ENCODE results near the gene RAB12. TPM values are rescaled to one million over a fixed set of nuclear protein-coding genes. Genes with fewer than 3 reads are reported as not detected.

The RAB12 gene
- total and polyA plus RNA-seq, 4 experiments from 2014 or later = 0.11 to 20.8 (median 10.5) TPM

GRCh38 chr18:8675057-8675456 lies 65.8 kb downstream of the RAB12 start:
- Mint-ChIP-seq H3K9me3 (peaks cover 0 to 4% (median 0%) of the 10 kb centered on the region in 8 donors), H3K4me3 (no peak overlapping the region), H3K27me3 (peaks cover 0 to 2% of the 10 kb centered on the region in 2 donors), H3K36me3 (no peaks in the 10 kb centered on the region), H3K4me1 (no peaks in the 10 kb centered on the region), H3K27ac (no peak overlapping the region)
- H3K36me3 ChIP-seq (ENCODE audit: insufficient read depth, low read length) = no peaks in the 10 kb centered on the region
- H3K27ac ChIP-seq (ENCODE audit: low read depth, low read length) = no peak overlapping the region
- POLR2A ChIA-PET (ENCODE audit: partially characterized antibody) = no interaction called here
- intact Hi-C loops (cut with micrococcal nuclease) = no loop called here
- CTCF ChIA-PET (ENCODE audit: partially characterized antibody) = interaction anchor here (1.4 kb wide), 1 partner anchor 12 kb away, joined by 4 read pairs; no protein-coding TSS in a partner anchor
- no peaks in the 10 kb centered on the region for H3K4me1 ChIP-seq (ENCODE audit: insufficient read depth, low read length)
- no peak for DNase-seq
- no peak overlapping the region for H3K4me3 ChIP-seq (ENCODE audit: low read length in 2 of 2)
- no peaks in the 10 kb centered on the region for H3K9me3 ChIP-seq (ENCODE audit: control insufficient read depth in 1 of 2, low read length in 2 of 2)
- H3K27me3 ChIP-seq (ENCODE audit: insufficient read depth, low read length) = no peaks in the 10 kb centered on the region

GRCh38 chr18:8681196-8681595 lies 72.0 kb downstream of the RAB12 start:
- Histone ChIP-seq H3K27me3 (ENCODE audit: insufficient read depth, low read length) (no peaks in the 10 kb centered on the region), H3K27ac (ENCODE audit: low read depth, low read length) (no peak overlapping the region), H3K9me3 (ENCODE audit: control insufficient read depth in 1 of 2, low read length in 2 of 2) (no peaks in the 10 kb centered on the region), H3K4me3 (ENCODE audit: low read length in 2 of 2) (no peak overlapping the region), H3K36me3 (ENCODE audit: insufficient read depth, low read length) (no peaks in the 10 kb centered on the region), H3K4me1 (ENCODE audit: insufficient read depth, low read length) (no peaks in the 10 kb centered on the region)
- intact Hi-C loops (cut with micrococcal nuclease) = no loop called here
- ChIA-PET POLR2A (ENCODE audit: partially characterized antibody) (no interaction called here), CTCF (ENCODE audit: partially characterized antibody) (no interaction called here)
- H3K4me3 Mint-ChIP-seq = no peak overlapping the region
- H3K4me1 Mint-ChIP-seq = no peaks in the 10 kb centered on the region
- no peak for DNase-seq
- H3K9me3 Mint-ChIP-seq = no peaks in the 10 kb centered on the region
- H3K36me3 Mint-ChIP-seq = no peaks in the 10 kb centered on the region
- H3K27ac Mint-ChIP-seq = peak overlapping the region in 1 of 7 donors; percentile 10
- H3K27me3 Mint-ChIP-seq = no peaks in the 10 kb centered on the region

- no peak overlapping the region for H3K4me3 Mint-ChIP-seq
- no peak for DNase-seq
- Histone ChIP-seq H3K4me3 (ENCODE audit: low read length in 2 of 2) (no peak overlapping the region), H3K4me1 (ENCODE audit: insufficient read depth, low read length) (no peaks in the 10 kb centered on the region), H3K36me3 (ENCODE audit: insufficient read depth, low read length) (no peaks in the 10 kb centered on the region), H3K27ac (ENCODE audit: low read depth, low read length) (no peak overlapping the region), H3K27me3 (ENCODE audit: insufficient read depth, low read length) (no peaks in the 10 kb centered on the region), H3K9me3 (ENCODE audit: control insufficient read depth in 1 of 2, low read length in 2 of 2) (no peaks in the 10 kb centered on the region)
- ChIA-PET POLR2A (ENCODE audit: partially characterized antibody) (no interaction called here), CTCF (ENCODE audit: partially characterized antibody) (interaction anchor here (4.4 kb wide), 1 partner anchor 11 kb away, joined by 25 read pairs; no protein-coding TSS in a partner anchor)
- H3K27me3 Mint-ChIP-seq = peaks cover 0 to 4% of the 10 kb centered on the region in 2 donors
- intact Hi-C loops (cut with micrococcal nuclease) = no loop called here
- no peaks in the 10 kb centered on the region for H3K9me3 Mint-ChIP-seq
- H3K4me1 Mint-ChIP-seq = no peaks in the 10 kb centered on the region
- H3K27ac Mint-ChIP-seq = no peak overlapping the region
- H3K36me3 Mint-ChIP-seq = no peaks in the 10 kb centered on the region
Observed at GRCh38 chr18:8684577-8684976, 75.3 kb downstream of the RAB12 start.

- H3K4me1 ChIP-seq (ENCODE audit: insufficient read depth, low read length) = no peaks in the 10 kb centered on the region
- DNase-seq = no peak
- Mint-ChIP-seq H3K4me1 (no peaks in the 10 kb centered on the region), H3K27ac (no peak overlapping the region), H3K4me3 (no peak overlapping the region), H3K36me3 (no peaks in the 10 kb centered on the region), H3K9me3 (no peaks in the 10 kb centered on the region), H3K27me3 (peaks cover 0 to 4% of the 10 kb centered on the region in 2 donors)
- no peaks in the 10 kb centered on the region for H3K9me3 ChIP-seq (ENCODE audit: control insufficient read depth in 1 of 2, low read length in 2 of 2)
- H3K4me3 ChIP-seq (ENCODE audit: low read length in 2 of 2) = no peak overlapping the region
- ChIA-PET CTCF (ENCODE audit: partially characterized antibody) (interaction anchor here (4.4 kb wide), 1 partner anchor 10 kb away, joined by 25 read pairs; no protein-coding TSS in a partner anchor), POLR2A (ENCODE audit: partially characterized antibody) (no interaction called here)
- H3K27ac ChIP-seq (ENCODE audit: low read depth, low read length) = no peak overlapping the region
- no peaks in the 10 kb centered on the region for H3K36me3 ChIP-seq (ENCODE audit: insufficient read depth, low read length)
- no peaks in the 10 kb centered on the region for H3K27me3 ChIP-seq (ENCODE audit: insufficient read depth, low read length)
- intact Hi-C loops (cut with micrococcal nuclease) = no loop called here
Observed at GRCh38 chr18:8685141-8685913, 76.1 kb downstream of the RAB12 start.

GRCh38 chr18:8685914-8686216 lies 76.6 kb downstream of the RAB12 start:
- no peak for DNase-seq
- H3K27ac ChIP-seq (ENCODE audit: low read depth, low read length) = no peak overlapping the region
- Mint-ChIP-seq H3K27me3 (peaks cover 0 to 4% of the 10 kb centered on the region in 2 donors), H3K4me1 (no peaks in the 10 kb centered on the region), H3K4me3 (no peak overlapping the region), H3K27ac (no peak overlapping the region), H3K9me3 (no peaks in the 10 kb centered on the region), H3K36me3 (no peaks in the 10 kb centered on the region)
- H3K36me3 ChIP-seq (ENCODE audit: insufficient read depth, low read length) = no peaks in the 10 kb centered on the region
- no peaks in the 10 kb centered on the region for H3K4me1 ChIP-seq (ENCODE audit: insufficient read depth, low read length)
- no peaks in the 10 kb centered on the region for H3K9me3 ChIP-seq (ENCODE audit: control insufficient read depth in 1 of 2, low read length in 2 of 2)
- intact Hi-C loops (cut with micrococcal nuclease) = no loop called here
- ChIA-PET POLR2A (ENCODE audit: partially characterized antibody) (no interaction called here), CTCF (ENCODE audit: partially characterized antibody) (interaction anchor here (4.4 kb wide), 1 partner anchor 10 kb away, joined by 25 read pairs; no protein-coding TSS in a partner anchor)
- H3K4me3 ChIP-seq (ENCODE audit: low read length in 2 of 2) = no peak overlapping the region
- no peaks in the 10 kb centered on the region for H3K27me3 ChIP-seq (ENCODE audit: insufficient read depth, low read length)

GRCh38 chr18:8686611-8687010 lies 77.4 kb downstream of the RAB12 start:
- ChIA-PET POLR2A (ENCODE audit: partially characterized antibody) (no interaction called here), CTCF (ENCODE audit: partially characterized antibody) (interaction anchor here (1.1 to 4.4 kb wide), 3 partner anchors 9 to 34 kb away, joined by 4 to 25 read pairs (median 4); no protein-coding TSS in a partner anchor)
- peaks cover 0 to 4% of the 10 kb centered on the region in 2 donors for H3K27me3 Mint-ChIP-seq
- no peaks in the 10 kb centered on the region for H3K4me1 Mint-ChIP-seq
- no peak overlapping the region for H3K27ac Mint-ChIP-seq
- H3K36me3 Mint-ChIP-seq = no peaks in the 10 kb centered on the region
- no peak for DNase-seq
- no peaks in the 10 kb centered on the region for H3K9me3 ChIP-seq (ENCODE audit: control insufficient read depth in 1 of 2, low read length in 2 of 2)
- H3K27ac ChIP-seq (ENCODE audit: low read depth, low read length) = no peak overlapping the region
- no peak overlapping the region for H3K4me3 ChIP-seq (ENCODE audit: low read length in 2 of 2)
- no peaks in the 10 kb centered on the region for H3K36me3 ChIP-seq (ENCODE audit: insufficient read depth, low read length)
- no peak overlapping the region for H3K4me3 Mint-ChIP-seq
- no peaks in the 10 kb centered on the region for H3K27me3 ChIP-seq (ENCODE audit: insufficient read depth, low read length)
- no peaks in the 10 kb centered on the region for H3K9me3 Mint-ChIP-seq
- intact Hi-C loops (cut with micrococcal nuclease) = no loop called here
- H3K4me1 ChIP-seq (ENCODE audit: insufficient read depth, low read length) = no peaks in the 10 kb centered on the region

- Mint-ChIP-seq H3K27ac (no peak overlapping the region), H3K27me3 (peaks cover 4% of the 10 kb centered on the region in 2 donors), H3K9me3 (no peaks in the 10 kb centered on the region), H3K4me1 (no peaks in the 10 kb centered on the region), H3K4me3 (no peak overlapping the region), H3K36me3 (no peaks in the 10 kb centered on the region)
- H3K27ac ChIP-seq (ENCODE audit: low read depth, low read length) = no peak overlapping the region
- no peak overlapping the region for H3K4me3 ChIP-seq (ENCODE audit: low read length in 2 of 2)
- H3K9me3 ChIP-seq (ENCODE audit: control insufficient read depth in 1 of 2, low read length in 2 of 2) = no peaks in the 10 kb centered on the region
- H3K4me1 ChIP-seq (ENCODE audit: insufficient read depth, low read length) = no peaks in the 10 kb centered on the region
- intact Hi-C loops (cut with micrococcal nuclease) = no loop called here
- ChIA-PET CTCF (ENCODE audit: partially characterized antibody) (interaction anchor here (1.3 to 2.4 kb wide), 2 partner anchors 9 to 300 kb away, joined by 5 to 9 read pairs; no protein-coding TSS in a partner anchor), POLR2A (ENCODE audit: partially characterized antibody) (no interaction called here)
- H3K36me3 ChIP-seq (ENCODE audit: insufficient read depth, low read length) = no peaks in the 10 kb centered on the region
- DNase-seq = no peak
- H3K27me3 ChIP-seq (ENCODE audit: insufficient read depth, low read length) = no peaks in the 10 kb centered on the region
Observed at GRCh38 chr18:8688216-8688800, 79.1 kb downstream of the RAB12 start.

All from CD4-positive, alpha-beta memory T cell (primary cell).